ACHN (cell line): ENCODE measurements around the gene CTRL.
"Not testable (repeated sequence)": the region's sequence is repeated elsewhere in the genome, so short reads cannot be mapped to it uniquely, and the experiment has no call there.

ENCODE experiments used
- DNase-seq: peaks from one replicate; pipeline ENCODE4 v3.0.0-alpha.2; 2015
- in situ Hi-C: cut with HindIII; loops from 2 replicates; pipeline ENCODE4 v1.10.0; 2017; ENCODE audit warnings: low sequenced_read_pairs, low pct_ligation_motif_present, low pct_unique_long_range_greater_than_20kb

The CTRL gene

DNA sequence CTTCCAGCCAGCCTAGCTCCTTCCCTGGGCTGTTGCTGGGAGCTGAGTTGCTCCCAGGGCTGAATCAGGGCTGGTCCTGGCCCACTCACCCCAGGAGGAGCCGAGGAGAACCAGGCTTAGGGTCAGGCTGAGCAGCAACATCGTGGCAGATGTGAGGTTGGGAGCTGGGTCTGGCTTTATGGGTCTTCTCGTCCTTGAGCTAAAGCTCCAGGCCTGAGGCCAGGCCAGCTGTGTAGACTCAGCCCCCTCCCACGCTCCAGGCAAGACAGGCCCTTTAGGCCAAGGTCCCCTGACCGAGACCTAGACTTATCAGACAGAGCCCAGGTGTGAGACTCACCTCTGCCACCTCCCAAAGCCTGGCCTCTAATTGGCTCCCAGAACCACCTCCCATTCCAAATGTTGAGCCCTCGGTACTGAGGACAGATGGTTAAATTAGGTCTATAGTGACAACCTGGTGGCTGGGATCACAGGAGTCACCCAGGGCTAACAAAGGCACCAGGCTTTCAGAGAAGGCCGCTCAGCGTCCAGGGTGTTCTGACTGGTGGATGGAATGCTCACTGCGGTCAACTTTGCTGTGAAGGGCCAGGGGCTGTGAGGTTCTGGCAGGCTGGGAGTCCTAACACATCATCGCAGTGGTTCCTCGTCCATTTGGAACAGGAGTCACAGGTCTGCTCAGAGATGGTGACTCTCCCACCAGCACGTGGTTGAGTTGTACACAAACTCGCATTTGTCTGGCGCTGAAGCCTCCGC is at the start of gene CTRL:
CTRL (minus strand) TSS at position 151 of the 750 bp plus-strand sequence; CDS start at position 141, 10 bp downstream.
- in situ Hi-C loops: no loop called here
- DNase-seq: no peak

DNA sequence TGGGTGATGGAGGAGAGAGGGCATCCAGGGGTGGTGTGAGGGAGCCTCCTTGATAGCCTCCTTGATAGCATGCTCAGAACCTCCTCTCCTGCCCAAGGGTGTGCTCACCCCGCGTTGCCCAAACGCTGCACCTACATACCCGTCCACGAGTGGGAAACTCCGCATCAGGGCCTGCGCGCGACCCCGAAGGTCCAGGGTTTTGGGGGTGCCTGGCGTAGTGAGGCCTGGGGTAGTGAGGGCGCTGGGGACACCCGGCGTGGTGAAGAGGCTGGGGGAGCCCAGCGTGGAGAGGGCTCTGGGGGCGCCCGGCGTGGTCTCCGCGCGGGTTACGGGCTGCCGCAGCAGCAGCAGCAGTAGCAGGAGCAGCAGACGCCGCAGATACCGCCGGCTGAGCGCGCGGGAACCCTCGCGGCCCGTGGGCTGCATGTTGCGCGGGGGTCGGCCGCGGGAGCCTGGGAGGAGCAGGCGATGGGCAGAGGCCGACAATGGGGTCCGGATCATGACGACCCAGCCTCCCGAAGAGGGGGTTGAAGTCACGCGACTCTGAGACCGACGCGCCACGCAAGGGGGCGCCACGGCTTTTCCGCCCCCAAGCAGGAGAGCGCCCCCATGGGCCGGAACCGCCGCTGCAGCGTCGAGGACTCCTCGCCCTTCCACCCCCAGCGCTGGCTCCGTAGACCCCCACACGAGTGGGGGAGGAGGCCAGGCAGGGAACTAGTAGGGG is 48.5 kb upstream of the CTRL start, which contains the start of gene DPEP3:
DPEP3 (minus strand) TSS at position 545 of the 724 bp plus-strand sequence; CDS start at position 426, 119 bp downstream.
- no peak for DNase-seq
- in situ Hi-C loops: loop anchor here (25.0 kb wide), 1 partner anchor 232 kb away; no protein-coding TSS in a partner anchor

DNA sequence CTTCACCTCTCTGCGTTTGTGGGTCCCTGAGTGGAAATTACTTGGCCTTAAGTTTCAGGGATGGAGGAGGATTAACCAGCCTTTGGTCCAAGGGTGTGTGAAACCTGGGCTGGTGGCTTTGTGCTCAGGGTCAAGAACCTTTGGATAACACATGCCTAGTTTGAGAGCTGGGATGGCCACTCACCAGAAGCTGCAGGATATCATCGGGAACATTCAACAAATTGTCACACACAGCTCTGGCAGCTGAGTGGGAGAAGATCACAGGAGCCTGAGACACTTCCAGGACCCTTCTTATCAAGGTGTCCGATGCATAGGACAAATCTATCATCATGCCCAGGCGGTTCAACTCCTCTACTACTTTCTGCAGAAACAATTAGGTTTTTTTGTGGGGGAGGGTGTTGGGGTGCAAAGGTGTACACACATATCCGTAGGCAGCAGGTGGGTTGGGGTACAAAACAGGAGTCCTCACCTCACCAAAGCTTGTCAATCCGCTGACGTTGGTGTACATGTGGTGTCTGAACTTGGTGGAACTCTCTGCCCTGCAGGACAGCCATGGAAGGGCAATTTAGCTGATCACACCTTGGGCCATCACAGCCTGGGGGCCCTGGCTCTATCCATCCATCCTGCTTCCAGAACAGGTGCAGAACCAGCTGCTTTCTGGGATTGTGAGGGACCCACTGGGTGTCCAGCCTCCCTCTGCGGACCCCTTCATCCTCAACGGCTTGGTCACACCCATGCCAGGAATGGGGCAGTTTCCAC is 46.0 kb upstream of the CTRL start:
- in situ Hi-C loops: loop anchor here (25.0 kb wide), 1 partner anchor 235 kb away; no protein-coding TSS in a partner anchor
- no peak for DNase-seq

DNA sequence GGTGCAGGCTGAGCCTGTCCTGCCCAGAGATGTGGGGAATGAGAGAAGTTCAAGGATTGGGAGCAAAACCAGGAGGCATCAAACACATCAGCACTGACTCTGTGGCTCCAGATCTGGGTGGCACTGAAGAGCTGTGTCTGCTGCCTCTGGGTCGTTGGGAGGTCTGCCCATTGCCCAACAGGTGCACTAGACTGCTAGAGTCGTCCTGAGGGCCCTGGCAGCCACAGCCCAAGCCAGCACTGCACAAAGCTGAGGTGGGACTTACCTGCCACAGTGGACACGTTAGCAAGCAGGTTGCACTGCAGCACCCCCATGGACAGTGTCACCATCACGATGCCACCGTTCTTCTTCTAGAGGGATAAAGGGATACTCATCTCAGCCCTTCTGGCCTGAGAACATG is 45.3 kb upstream of the CTRL start:
- DNase-seq: no peak
- in situ Hi-C loops: loop anchor here (25.0 kb wide), 1 partner anchor 235 kb away; no protein-coding TSS in a partner anchor

DNA sequence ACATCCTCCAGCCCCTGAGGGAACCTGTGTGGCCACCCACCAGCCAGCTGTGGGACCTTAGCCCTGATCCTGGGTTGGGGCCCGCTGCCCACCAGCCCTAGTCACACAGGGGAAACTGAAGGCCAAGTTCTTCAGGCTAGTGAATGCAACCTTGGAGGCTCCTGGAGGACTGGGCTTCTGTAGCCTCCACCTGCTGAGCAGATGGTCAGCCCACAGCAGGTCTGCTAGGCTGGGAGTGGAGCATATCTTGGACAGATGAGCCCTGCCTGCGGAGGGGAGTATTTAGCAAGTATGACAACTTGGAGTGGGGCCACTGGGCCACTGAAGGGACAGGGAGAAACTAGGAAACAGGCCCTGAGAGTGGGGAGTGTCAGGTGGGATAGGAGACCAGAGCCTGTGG is 44.5 kb upstream of the CTRL start:
- no peak for DNase-seq
- in situ Hi-C loops: loop anchor here (25.0 kb wide), 1 partner anchor 236 kb away; no protein-coding TSS in a partner anchor

DNA sequence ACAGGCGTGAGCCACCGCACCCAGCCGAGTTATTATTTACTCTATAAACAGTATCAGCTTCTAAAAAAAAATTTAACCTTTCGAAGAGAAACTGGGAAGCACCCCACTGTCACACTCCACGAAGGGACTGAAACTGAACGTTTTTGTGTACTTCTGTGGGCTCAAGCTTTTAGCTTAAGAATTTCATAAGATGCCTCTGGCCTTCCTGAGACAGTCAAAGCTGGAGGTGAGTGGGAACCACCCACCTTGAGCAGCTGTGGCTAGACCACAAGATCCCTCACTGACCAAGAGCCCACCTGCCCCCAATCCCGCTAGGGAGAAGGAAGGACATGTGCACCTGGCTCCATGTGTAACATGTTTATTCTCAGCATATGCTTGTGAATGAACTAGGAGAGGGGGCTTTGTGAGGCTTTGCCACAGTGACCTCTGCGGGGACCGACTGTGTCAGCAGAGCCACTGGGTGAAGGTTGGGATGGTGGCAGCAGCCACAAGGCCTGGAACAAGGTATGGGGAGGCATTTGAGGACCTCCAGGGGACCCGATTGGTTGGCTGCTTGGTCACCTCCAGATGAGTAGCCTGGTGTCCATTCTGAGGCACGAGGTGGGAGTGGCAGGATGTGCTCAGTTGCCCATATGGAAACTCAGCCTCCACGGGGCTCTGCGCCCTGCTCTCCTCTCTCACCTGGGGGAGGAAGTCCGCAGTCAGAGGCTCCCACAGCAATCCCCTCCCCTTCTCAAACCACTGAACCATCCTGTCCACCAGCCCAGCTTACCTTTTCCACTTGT is 43.9 kb upstream of the CTRL start:
- in situ Hi-C loops: loop anchor here (25.0 kb wide), 1 partner anchor 237 kb away; no protein-coding TSS in a partner anchor
- DNase-seq: no peak

DNA sequence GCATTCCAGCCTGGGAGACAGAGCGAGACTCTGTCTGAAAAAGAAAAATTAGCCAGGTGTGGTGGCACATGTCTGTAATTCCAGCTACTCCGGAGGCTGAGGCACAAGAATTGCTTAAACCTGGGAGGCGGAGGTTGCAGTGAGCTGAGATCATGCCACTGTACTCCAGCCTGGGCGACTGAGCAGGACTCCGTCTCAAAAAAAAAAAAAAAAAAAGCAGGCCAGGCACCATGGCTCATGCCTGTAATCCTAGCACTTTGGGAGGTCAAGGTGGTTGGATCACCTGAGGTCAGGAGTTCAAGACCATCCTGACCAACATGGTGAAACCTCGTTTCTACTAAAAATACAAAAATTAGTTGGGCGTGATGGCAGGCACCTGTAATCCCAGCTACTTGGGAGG is 40.6 kb upstream of the CTRL start:
- in situ Hi-C loops, DNase-seq: not testable (repeated sequence)

DNA sequence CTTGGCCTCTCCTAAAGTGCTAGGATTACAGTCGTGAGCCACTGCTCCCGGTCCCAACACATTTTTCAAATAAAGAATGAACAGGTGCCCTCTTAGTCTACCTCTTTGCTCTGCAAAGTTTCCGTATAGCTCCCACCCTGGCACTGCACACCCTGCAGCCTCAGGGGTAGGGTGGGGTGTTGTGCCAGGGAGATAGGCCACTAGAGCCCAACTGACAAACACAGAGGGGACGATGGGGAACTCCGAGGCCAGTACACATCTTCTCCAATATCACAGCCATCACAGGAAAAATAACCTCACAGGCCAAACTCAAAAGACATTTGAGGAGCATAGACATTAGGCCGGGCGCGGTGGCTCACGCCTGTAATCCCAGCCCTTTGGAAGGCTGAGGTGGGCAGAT is 39.4 kb upstream of the CTRL start:
- no peak for DNase-seq
- in situ Hi-C loops: no loop called here

DNA sequence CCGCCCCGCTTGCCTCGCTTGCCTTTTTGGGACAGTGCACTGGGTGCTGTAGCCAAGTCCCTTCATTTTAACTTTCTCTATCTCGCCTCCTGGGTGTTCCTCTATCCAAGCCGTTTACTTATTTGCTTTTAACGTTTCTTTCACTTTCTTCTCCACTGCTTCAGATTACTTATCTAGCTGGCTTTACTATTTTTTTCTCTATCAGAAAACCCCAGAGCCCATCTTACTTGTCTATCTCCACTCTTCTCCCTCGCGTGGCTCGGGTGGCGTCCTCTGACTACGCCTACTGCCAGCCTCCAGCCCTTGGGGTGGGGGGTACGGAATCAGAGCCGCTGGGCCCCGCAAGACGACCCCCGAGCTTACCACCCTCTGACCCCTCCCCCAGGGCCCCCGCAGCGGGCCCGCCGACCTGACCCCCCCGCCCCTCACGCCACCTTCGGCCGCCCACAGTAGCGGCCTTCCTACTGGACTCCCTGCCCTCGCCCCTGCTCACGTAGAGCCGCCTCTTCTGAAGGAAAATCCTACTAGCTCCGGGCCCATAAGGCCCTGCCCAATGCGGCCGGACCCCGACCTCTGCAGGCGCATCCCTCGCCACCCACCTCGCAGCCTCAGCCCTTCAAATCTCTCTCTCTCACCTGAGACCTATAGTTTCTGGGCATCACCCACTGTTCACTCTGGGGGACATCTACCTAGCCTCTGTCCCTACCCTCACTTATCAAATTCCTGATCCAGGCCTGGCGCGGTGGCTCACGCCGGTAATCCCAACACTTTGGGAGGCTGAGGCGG is 37.8 kb upstream of the CTRL start:
- in situ Hi-C loops: no loop called here

DNA sequence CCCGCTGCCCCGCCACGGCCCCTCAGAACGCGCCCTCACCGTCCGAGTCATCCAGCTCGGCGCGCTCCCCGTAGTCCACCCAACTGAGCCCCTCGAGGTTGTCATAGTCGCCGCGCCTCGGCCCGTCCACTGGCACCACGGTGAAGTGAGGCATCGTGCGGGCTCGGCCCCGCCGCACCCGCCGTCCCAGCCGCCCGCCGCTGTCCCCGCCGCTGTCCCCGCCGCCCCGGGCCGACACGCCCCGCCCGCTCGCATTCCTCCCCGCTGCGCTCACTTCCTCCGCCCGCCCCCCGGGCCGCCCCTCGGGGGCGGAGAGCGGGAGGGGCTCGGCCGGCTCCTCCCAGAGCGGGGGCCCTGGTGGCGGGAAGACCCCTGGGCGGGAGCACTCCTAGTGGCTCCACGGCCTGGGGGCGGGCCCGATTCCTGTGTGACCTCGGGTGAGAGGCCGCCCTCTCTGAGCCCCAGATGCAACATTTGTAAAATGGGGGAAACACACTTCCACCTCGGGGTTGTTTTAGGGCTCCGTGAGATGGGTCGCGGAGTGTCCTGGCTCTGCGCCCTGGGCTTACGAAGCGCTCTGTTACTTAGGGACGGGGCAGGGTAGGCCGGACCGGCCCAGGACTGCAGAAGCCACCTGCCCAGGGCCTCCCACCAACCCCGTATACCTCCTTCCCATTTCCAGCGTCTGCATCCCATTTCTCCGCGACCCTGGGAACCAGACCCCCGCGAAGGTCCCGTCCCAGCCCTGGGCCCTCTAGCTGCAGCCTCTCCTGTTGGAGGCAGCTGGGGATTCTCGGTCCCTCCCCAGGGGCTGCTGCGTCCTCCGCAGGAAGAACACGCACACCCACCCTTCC is 37.0 kb upstream of the CTRL start, which contains the start of gene SLC12A4:
SLC12A4 (minus strand) TSS at position 238 of the 854 bp plus-strand sequence; CDS start at position 154, 84 bp downstream.
- DNase-seq: peak; percentile 95
- in situ Hi-C loops: no loop called here

More for the DNA sequence above, 37.8 kb upstream of the CTRL start:
- peak; percentile 28 for DNase-seq

DNA sequence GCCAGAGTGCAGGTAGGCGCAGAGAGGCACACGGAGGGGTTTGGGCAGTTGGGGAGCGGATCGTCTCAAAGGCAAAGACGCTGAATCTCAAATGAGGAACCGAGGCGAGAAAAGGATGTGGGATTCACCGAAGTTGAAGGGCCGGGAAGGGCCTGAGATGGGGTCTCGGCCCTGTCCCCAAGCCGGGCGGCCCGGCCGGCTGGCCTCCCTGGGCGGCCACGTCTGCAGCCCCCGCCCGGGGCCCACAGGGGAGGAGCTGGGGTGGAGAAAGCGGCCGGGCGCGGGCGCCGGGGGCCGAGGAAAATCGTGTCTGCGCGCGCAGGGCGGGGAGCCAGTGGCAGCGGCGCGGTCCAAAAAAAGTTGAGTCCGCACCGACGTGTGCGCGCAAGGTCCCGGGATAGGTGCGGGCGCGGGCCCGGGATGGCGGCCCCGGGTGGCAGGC is 36.3 kb upstream of the CTRL start:
- in situ Hi-C loops: no loop called here
- DNase-seq: peak; percentile 57

DNA sequence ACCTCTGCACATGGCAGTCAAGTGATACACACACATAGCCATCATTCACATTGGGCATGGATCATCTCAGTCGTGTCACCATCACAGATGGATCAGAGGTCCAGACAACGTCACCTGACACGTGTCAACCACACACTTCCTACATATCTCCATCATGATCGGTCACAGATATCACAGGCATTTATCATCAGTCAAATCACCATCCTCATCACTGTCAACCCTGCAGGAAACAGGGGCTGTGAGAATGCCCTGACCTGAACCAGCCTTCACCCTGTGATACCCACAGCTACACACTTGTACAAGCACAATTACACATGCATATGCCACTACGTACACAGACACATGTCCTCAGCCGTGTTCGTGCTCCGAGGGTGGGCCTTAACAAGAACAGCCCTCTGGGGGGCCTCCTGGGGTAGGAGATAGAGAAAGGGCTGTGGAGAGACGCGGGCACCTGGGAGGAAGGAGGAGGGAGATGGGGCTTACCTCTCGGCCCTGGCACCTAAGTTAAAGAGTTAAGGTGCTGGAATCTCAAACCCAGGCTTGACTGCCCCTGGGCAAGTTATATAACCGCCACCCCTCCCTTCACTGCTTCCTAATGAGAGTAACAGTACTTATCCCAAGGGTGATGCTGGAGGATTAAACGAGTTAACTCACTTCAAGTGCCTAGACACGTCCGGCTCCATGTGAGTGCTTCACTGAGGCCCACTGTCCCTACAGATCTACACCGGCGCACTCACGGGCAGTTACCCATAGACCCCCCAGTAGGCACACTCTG is 35.7 kb upstream of the CTRL start:
- peak; percentile 24 for DNase-seq
- in situ Hi-C loops: no loop called here

DNA sequence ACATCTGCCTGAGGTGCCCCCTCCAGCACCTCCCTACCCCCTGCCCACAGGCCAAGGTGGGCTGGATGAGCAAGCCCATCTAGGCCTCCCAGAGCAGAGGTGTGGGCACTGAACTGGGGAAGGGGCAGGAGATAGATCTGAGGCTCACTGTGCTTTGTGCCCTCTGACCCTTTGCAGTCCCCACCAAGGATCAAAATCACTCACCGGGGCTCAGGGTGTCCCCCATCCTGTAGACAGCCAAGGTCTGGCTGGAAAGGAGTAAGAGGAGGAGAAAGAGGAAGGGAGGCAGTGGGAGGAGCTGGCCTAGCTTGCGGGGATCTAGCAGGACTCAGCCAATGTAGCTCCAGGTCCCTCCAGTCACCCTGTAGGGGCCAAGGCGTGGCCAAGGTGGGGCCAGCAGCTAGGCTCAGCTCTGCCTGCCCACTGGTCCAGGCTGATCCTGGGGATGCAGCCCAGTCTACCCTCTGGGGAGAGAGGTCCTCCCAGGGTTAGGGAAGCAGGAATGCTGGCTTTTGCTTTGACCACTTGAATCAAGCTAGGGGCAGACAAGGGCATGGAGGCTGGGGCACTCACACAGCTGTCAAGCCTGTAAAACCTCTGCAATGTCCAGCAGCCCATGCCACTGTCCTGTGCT is 35.0 kb upstream of the CTRL start:
- in situ Hi-C loops: no loop called here
- peak; percentile 30 for DNase-seq

DNA sequence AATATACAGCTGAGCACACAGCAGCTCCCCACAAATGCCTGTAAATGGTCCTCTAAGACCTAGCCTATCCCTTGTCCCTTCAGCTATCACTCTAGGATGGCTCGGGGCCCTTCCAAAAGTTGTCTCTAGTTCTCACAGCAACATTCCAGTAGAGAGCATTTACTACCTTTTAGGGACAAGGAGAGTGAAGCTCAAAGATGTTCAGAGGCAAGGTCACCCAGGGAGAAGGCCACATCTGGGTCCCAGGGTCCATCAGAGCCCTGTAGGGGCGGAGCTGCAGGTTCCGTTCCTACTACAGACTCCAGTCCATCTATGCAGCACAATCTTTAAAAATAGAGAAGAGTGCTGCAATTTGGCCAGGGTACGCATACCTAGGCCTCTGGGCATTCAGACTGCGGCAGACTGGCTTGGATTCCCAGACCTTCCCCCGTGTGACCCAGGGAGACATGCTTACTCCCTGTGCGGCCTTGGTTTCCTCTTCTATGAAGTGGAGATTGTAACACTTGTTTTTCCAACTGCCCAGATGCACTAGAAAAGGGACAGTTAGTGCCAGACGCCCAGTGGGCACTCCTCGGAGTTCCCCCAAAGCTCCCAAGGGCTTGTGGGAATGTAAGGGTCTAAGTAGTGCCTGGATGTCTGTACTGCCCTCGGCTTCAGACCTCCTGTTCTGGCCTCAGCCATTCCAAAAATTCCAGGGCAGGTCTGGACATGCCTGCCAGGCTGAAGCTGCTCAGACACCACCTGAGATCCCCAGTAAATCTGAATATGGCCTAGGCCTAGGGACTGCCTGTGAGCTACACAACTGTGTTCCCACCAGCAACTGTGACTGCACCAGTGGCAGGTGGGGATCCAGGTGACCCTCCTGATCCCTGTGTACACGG is 34.2 kb upstream of the CTRL start:
- in situ Hi-C loops: no loop called here
- no peak for DNase-seq
